Measurements from ENCODE around the gene CNTN4. TPM values are rescaled to one million over a fixed set of nuclear protein-coding genes. Genes with fewer than 3 reads are reported as not detected.
"Not testable (repeated sequence)": the region's sequence is repeated elsewhere in the genome, so short reads cannot be mapped to it uniquely, and the experiment has no call there.

Gene CNTN4
- not detected for polyA plus RNA-seq (2012; ENCODE audit: insufficient read depth, insufficient read length)

- no peak for DNase-seq (ENCODE audit: low read depth, low spot score)
These were observed at the start of gene CNTN4 for GRCh38 chr3:2098398-2099027. Gene CNTN4, plus strand, starts transcription at chr3:2098866.

DNA sequence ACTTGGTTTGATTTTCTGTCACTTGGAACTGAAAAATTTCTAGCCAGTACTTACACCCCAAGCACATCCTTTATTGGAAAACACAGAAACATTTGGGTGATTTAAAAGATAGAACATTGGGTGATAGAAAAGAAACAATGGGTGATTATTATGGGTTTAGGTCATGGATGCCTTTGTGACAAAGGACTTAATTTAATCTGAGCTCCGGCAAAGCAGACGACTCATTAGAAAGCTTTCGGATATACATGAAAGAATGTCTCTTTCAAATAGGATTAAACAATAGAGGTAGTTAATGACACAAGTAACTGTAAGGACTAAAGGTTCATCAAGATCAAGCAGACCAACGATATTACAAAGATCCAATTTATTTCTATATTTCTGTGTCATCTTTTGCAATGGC lies 37.3 kb upstream of the CNTN4 start:
- no peak overlapping the region for H3K4me3 ChIP-seq (ENCODE audit: low read length)
- DNase-seq (ENCODE audit: low read depth, low spot score): no peak

More at GRCh38 chr3:2098398-2099027, at the start of gene CNTN4:
- 0 out of 2 replicates have a peak within 1 kb of the TSS, but pooled peaks have one; percentile 1 for H3K4me3 ChIP-seq (ENCODE audit: low read length)

GRCh38 chr3:2071531-2071930 lies 27.1 kb upstream of the CNTN4 start:
- no peak overlapping the region for H3K4me3 ChIP-seq (ENCODE audit: low read length)
- no peak for DNase-seq (ENCODE audit: low read depth, low spot score)

DNA sequence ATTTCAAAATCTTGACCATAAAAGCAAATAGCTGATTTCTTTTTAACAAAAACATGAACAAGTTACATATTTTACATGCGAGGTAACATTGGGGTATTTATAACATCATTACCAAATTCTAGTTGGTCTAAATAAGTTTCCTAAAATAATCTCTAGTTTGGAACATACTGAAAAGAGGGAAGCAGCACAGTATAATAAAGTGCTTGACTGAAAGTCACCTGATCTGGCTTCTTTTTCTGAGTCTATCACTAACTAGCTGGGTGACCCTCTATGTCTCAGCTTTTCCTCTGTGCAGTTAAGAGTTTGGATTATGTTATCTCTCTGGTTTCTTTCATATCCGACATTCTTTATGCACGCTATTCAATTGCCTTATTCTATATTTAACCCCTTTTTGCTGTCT lies 19.8 kb upstream of the CNTN4 start:
- DNase-seq (ENCODE audit: low read depth, low spot score): no peak
- no peak overlapping the region for H3K4me3 ChIP-seq (ENCODE audit: low read length)

- DNase-seq (ENCODE audit: low read depth, low spot score): no peak
- H3K4me3 ChIP-seq (ENCODE audit: low read length): no peak overlapping the region
These were observed 15.7 kb upstream of the CNTN4 start for GRCh38 chr3:2082871-2083480.

GRCh38 chr3:2083558-2083957 lies 15.1 kb upstream of the CNTN4 start:
- DNase-seq (ENCODE audit: low read depth, low spot score); H3K4me3 ChIP-seq (ENCODE audit: low read length): not testable (repeated sequence)

GRCh38 chr3:2090095-2090911 lies 8.4 kb upstream of the CNTN4 start:
- no peak overlapping the region for H3K4me3 ChIP-seq (ENCODE audit: low read length)
- DNase-seq (ENCODE audit: low read depth, low spot score): no peak

DNA sequence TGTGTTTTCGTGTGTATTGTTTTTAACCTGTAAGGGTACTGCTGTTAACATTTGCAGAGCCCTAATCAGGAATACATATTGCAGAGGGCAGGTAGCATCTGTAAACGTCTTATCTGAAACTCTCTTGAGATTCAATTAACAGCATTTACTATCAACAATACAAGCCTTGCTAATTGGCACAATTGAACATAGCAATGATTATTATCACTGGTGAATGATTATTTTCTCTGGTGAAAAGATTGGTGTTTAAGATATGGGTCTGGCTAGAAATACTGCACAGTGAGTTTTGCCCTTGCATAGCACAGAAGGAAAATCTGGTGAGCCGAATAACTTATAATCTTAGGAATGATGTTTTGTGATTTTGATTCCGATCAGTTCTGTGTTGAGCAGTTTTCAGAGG lies 5.9 kb upstream of the CNTN4 start:
- no peak for DNase-seq (ENCODE audit: low read depth, low spot score)
- no peak overlapping the region for H3K4me3 ChIP-seq (ENCODE audit: low read length)

DNA sequence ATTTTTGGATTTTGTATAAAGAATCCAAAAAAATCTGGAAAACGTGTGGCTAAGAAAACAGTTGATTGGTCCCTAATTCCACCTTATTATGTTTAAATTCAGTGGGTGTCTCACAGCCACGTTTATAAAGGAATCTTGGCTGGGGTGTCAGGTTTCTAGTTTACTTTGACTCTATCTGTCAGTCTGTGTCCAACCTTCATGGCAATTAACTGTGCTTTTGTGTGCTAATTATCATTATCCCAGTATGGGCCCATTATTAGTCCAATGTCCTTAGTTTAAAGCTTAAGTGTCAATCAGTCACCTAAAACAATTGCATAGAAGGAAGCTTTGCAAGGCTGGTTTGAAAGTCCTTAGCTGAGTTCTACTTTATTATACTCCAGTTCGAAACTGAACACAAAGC lies 3.7 kb upstream of the CNTN4 start:
- H3K4me3 ChIP-seq (ENCODE audit: low read length): no peak overlapping the region
- no peak for DNase-seq (ENCODE audit: low read depth, low spot score)

- no peak for DNase-seq (ENCODE audit: low read depth, low spot score)
These were observed 2.5 kb upstream of the CNTN4 start for GRCh38 chr3:2096216-2096615.

GRCh38 chr3:2097641-2098191 lies 950 bp upstream of the CNTN4 start:
- no peak overlapping the region for H3K4me3 ChIP-seq (ENCODE audit: low read length)
- no peak for DNase-seq (ENCODE audit: low read depth, low spot score)

More at GRCh38 chr3:2096216-2096615, 2.5 kb upstream of the CNTN4 start:
- H3K4me3 ChIP-seq (ENCODE audit: low read length): no peak overlapping the region

DNA sequence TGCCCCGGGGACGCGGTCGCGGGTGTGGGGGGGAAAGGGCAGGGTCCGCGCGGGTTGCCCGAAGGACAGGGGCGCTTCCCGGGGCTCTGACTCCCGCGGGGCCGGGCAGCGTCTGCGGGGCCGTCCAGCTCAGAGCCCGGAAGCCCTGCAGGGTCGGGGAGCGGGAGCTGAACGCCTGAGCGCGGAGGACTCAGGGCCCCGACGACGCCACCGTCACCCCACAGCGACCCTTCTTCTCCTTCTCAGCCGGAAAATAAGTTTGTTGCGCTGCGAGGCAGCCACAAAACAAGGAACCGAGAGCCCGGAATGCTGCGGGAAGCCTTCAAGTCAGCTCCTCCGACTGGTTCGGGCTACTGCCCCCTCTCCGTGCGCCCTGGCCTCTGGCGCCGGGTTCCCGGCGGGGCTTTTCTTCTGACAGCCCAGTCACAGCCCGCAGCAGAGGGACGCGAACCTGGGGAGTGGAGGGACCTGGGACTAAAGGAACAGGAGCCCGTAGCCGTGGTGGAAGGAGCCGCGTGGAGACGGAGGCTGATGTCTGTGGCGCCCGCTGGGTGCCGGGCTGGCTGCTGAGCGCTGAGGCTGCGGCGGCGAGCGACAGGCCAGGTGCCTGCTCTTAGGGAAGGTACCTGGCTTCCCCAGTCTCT lies 484 bp downstream of the CNTN4 start:
- DNase-seq (ENCODE audit: low read depth, low spot score): no peak
- no peak overlapping the region for H3K4me3 ChIP-seq (ENCODE audit: low read length)

DNA sequence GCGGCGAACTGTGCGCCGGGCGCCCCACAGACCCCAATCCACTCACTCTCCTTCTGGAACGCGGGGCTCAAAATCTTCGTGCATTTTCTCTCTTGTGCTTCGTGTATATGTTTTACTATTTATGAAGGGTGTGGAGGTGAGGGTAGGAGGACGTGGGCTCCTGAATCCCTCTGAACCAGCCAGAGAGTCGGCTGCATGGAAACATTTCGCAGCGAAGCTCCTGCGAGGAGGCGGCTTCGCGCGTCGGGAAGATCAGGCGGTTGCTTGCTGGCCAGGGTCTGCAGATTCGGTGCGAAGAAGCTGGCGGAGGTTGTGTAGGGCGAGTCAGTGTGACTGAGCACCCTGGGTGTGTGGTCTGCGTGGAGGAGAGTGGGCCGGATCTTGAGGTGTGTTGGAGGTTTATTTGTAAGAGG lies 1.1 kb downstream of the CNTN4 start:
- H3K4me3 ChIP-seq (ENCODE audit: low read length): no peak overlapping the region
- no peak for DNase-seq (ENCODE audit: low read depth, low spot score)

DNA sequence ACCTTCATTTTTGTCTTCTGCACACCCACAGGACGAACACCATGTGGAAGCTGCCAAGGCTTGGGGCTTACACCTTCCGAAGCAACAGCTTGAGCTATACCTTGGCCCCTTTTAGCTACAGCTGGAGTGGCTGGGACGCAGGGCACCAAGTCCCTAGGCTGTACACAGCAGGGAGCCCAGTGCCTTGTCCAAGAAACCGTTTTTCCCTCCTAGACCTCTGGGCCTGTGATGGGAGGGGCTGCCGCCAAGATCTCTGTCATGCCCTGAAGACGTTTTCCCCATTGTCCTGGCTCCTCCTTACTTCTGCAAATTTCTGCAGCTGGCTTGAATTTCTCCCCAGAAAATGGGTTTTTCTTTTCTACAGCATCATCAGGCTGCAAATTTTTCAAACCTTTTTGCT lies 7.8 kb downstream of the CNTN4 start:
- DNase-seq (ENCODE audit: low read depth, low spot score): no peak
- H3K4me3 ChIP-seq (ENCODE audit: low read length): no peak overlapping the region

- no peak overlapping the region for H3K4me3 ChIP-seq (ENCODE audit: low read length)
- DNase-seq (ENCODE audit: low read depth, low spot score): no peak
These were observed 12.0 kb downstream of the CNTN4 start for GRCh38 chr3:2110597-2111117.

GRCh38 chr3:2114617-2115275 lies 16.1 kb downstream of the CNTN4 start:
- no peak overlapping the region for H3K4me3 ChIP-seq (ENCODE audit: low read length)
- no peak for DNase-seq (ENCODE audit: low read depth, low spot score)

- DNase-seq (ENCODE audit: low read depth, low spot score): no peak
These were observed 32.1 kb downstream of the CNTN4 start for GRCh38 chr3:2130726-2131125.

GRCh38 chr3:2133146-2133545 lies 34.5 kb downstream of the CNTN4 start:
- no peak overlapping the region for H3K4me3 ChIP-seq (ENCODE audit: low read length)
- DNase-seq (ENCODE audit: low read depth, low spot score): no peak

More at GRCh38 chr3:2130726-2131125, 32.1 kb downstream of the CNTN4 start:
- H3K4me3 ChIP-seq (ENCODE audit: low read length): no peak overlapping the region

- DNase-seq (ENCODE audit: low read depth, low spot score): no peak
- no peak overlapping the region for H3K4me3 ChIP-seq (ENCODE audit: low read length)
These were observed 39.0 kb downstream of the CNTN4 start for GRCh38 chr3:2137651-2138050.

All from Jurkat, Clone E6-1 (cell line).